Fibroblast of lung (primary cell): ENCODE measurements around the gene JAZF1. TPM values are rescaled to one million over a fixed set of nuclear protein-coding genes. Genes with fewer than 3 reads are reported as not detected.

ENCODE experiments used
- DNase-seq, 2 donors: peaks; one replicate each; pipeline versions ENCODE4 v3.0.0 to v3.0.0-alpha.2; 2010; ENCODE audit warnings: low read depth in 2 of 2
- H2AFZ ChIP-seq: 2 replicates; pipeline ENCODE4 v1.5.1; 2012; ENCODE audit warnings: low read length, control low read depth, inconsistent platforms
- H3K27ac ChIP-seq: 2 replicates; pipeline ENCODE4 v1.5.1; 2011; ENCODE audit warnings: low read length, control low read depth; ENCODE audit not compliant: insufficient read depth
- H3K27me3 ChIP-seq: 2 replicates; pipeline ENCODE4 v1.5.1; 2011; ENCODE audit warnings: mild to moderate bottlenecking, low read length; ENCODE audit not compliant: control insufficient read depth, insufficient read depth
- H3K36me3 ChIP-seq: 2 replicates; pipeline ENCODE4 v1.5.1; 2011; ENCODE audit warnings: low read length; ENCODE audit not compliant: control insufficient read depth, insufficient read depth
- H3K4me1 ChIP-seq: 2 replicates; pipeline ENCODE4 v1.5.1; 2011; ENCODE audit warnings: low read length; ENCODE audit not compliant: control insufficient read depth, insufficient read depth; ENCODE audit errors: extremely low read depth
- H3K4me2 ChIP-seq: 2 replicates; pipeline ENCODE4 v1.5.1; 2011; ENCODE audit warnings: low read length, control low read depth; ENCODE audit not compliant: insufficient read depth; ENCODE audit errors: extremely low read depth
- H3K4me3 ChIP-seq, 4 experiments: fragments of 200-600 bp in 1 of 4; sonication (generic) in 1 of 4; replicated peaks in 1 of 4; 2 replicates each; pipeline ENCODE4 v1.5.1; 2011 to 2016; ENCODE audit warnings: low read length in 4 of 4, low read depth in 3 of 4, mild to moderate bottlenecking in 3 of 4, control low read depth in 2 of 4, inconsistent platforms in 1 of 4, mixed read lengths in 1 of 4; ENCODE audit not compliant: insufficient read depth in 1 of 4; ENCODE audit errors: control extremely low read depth in 1 of 4
- H3K79me2 ChIP-seq: 2 replicates; pipeline ENCODE4 v1.5.1; 2012; ENCODE audit warnings: mild to moderate bottlenecking, low read length, inconsistent platforms; ENCODE audit not compliant: control insufficient read depth, insufficient read depth
- H3K9ac ChIP-seq: 2 replicates; pipeline ENCODE4 v1.5.1; 2011; ENCODE audit warnings: mild to moderate bottlenecking, low read length, control low read depth; ENCODE audit not compliant: insufficient read depth
- H3K9me3 ChIP-seq: 2 replicates; pipeline ENCODE4 v1.5.1; 2012; ENCODE audit warnings: low read depth, low read length; ENCODE audit not compliant: control insufficient read depth, insufficient read depth
- H4K20me1 ChIP-seq: 2 replicates; pipeline ENCODE4 v1.5.1; 2011; ENCODE audit warnings: low read length; ENCODE audit not compliant: control insufficient read depth, insufficient read depth; ENCODE audit errors: extremely low read depth
- EZH2 ChIP-seq: IDR thresholded peaks from 2 replicates; pipeline ENCODE4 v1.5.1; 2012; ENCODE audit warnings: low read length, control low read depth, mild to moderate bottlenecking; ENCODE audit errors: missing control alignments
- polyA plus RNA-seq, 2 donors: library from polyadenylated mRNA; depleted of rRNA in 1 of 2; stranded (reverse) in 1 of 2; unstranded in 1 of 2; fragments of >200 nt; gene quantifications; 2 replicates each; pipeline ENCODE4 v1.2.1, GENCODE V29; 2011 to 2012; ENCODE audit warnings: missing spikeins in 1 of 2
- total RNA-seq: library from RNA; depleted of rRNA; stranded (reverse); fragments of >200 nt; gene quantifications from 2 replicates; pipeline ENCODE4 v1.2.1, GENCODE V29; 2014
- TF ChIP-seq, protein P1 (sequence below), 2 donors: IDR thresholded peaks in 1 of 2; conservative IDR thresholded peaks in 1 of 2; 1 replicate in 1 of 2; 2 replicates in 1 of 2; pipeline ENCODE4 v1.5.1; 2011 to 2012; ENCODE audit warnings: low read length in 2 of 2, control low read depth in 1 of 2, inconsistent platforms in 1 of 2, low read depth in 1 of 2, mild to moderate bottlenecking in 1 of 2

Gene JAZF1
- total and polyA plus RNA-seq, 2 donors (not counting 1 experiment from before 2014, with no cell fraction given): 9.1 to 9.3 TPM

DNA sequence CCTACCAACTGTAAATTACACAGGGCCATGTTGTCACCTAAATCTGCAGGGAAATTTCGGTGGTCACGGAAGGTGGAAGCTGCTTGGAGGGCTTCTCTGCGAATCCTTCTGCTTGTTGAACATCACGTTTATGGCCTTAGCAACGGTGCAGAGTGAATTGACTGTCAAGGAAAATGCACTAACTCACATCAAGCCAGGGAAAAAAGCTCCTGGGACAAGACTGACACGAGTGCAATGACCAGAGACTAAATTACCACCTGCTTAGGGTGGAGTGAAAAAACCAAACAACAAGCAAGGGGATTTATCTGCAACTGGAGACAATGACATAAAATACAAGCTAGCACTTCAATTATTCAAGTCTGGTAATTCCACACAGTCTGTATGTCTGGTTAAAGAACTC is 211.2 kb downstream of the JAZF1 start:
- H2AFZ ChIP-seq: no peak overlapping the region
- no peaks in the 10 kb centered on the region for H3K4me1 ChIP-seq
- no peak overlapping the region for H3K9ac ChIP-seq
- no peak overlapping the region for H3K27ac ChIP-seq
- H3K79me2 ChIP-seq: no peaks in the 10 kb centered on the region
- H4K20me1 ChIP-seq: no peaks in the 10 kb centered on the region
- no peaks in the 10 kb centered on the region for H3K27me3 ChIP-seq
- no peak overlapping the region for H3K4me2 ChIP-seq
- no peaks in the 10 kb centered on the region for H3K9me3 ChIP-seq
- DNase-seq: no peak
- no peak for TF ChIP-seq EZH2
- TF ChIP-seq, protein P1, sequence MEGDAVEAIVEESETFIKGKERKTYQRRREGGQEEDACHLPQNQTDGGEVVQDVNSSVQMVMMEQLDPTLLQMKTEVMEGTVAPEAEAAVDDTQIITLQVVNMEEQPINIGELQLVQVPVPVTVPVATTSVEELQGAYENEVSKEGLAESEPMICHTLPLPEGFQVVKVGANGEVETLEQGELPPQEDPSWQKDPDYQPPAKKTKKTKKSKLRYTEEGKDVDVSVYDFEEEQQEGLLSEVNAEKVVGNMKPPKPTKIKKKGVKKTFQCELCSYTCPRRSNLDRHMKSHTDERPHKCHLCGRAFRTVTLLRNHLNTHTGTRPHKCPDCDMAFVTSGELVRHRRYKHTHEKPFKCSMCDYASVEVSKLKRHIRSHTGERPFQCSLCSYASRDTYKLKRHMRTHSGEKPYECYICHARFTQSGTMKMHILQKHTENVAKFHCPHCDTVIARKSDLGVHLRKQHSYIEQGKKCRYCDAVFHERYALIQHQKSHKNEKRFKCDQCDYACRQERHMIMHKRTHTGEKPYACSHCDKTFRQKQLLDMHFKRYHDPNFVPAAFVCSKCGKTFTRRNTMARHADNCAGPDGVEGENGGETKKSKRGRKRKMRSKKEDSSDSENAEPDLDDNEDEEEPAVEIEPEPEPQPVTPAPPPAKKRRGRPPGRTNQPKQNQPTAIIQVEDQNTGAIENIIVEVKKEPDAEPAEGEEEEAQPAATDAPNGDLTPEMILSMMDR (conservative IDR thresholded peaks at IDR 0.05 in 1 of 2, IDR thresholded peaks at IDR 0.05 in 1 of 2; ENCODE audit: low read depth in 1 of 2, low read length in 2 of 2): no peak
- H3K36me3 ChIP-seq: no peaks in the 10 kb centered on the region
- H3K4me3 ChIP-seq: no peak overlapping the region

DNA sequence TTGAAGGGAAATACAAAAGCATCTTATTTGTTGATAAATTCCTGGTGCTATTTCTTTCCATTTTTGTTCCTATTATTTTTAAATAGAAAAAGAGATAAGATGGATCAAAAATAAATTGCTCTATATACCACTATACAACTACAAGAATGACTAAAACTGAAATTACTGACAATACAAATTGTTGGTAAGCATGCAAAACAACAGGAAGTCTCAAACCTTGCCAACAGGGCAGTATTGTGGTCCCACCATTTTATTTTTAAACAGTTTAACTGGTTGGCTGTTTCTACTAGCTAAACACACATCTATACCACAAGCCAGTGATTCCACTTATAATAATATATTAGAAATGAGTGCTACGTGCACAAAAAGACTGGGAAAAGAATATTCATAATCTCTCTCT is 213.0 kb downstream of the JAZF1 start:
- no peaks in the 10 kb centered on the region for H4K20me1 ChIP-seq
- DNase-seq: no peak
- H3K36me3 ChIP-seq: no peaks in the 10 kb centered on the region
- H2AFZ ChIP-seq: no peak overlapping the region
- TF ChIP-seq, protein P1 (conservative IDR thresholded peaks at IDR 0.05 in 1 of 2, IDR thresholded peaks at IDR 0.05 in 1 of 2; ENCODE audit: low read depth in 1 of 2, low read length in 2 of 2): no peak
- no peak for TF ChIP-seq EZH2
- H3K9ac ChIP-seq: no peak overlapping the region
- no peaks in the 10 kb centered on the region for H3K79me2 ChIP-seq
- H3K27ac ChIP-seq: no peak overlapping the region
- H3K4me3 ChIP-seq: no peak overlapping the region
- no peaks in the 10 kb centered on the region for H3K9me3 ChIP-seq
- H3K4me2 ChIP-seq: no peak overlapping the region
- no peaks in the 10 kb centered on the region for H3K4me1 ChIP-seq
- H3K27me3 ChIP-seq: no peaks in the 10 kb centered on the region

DNA sequence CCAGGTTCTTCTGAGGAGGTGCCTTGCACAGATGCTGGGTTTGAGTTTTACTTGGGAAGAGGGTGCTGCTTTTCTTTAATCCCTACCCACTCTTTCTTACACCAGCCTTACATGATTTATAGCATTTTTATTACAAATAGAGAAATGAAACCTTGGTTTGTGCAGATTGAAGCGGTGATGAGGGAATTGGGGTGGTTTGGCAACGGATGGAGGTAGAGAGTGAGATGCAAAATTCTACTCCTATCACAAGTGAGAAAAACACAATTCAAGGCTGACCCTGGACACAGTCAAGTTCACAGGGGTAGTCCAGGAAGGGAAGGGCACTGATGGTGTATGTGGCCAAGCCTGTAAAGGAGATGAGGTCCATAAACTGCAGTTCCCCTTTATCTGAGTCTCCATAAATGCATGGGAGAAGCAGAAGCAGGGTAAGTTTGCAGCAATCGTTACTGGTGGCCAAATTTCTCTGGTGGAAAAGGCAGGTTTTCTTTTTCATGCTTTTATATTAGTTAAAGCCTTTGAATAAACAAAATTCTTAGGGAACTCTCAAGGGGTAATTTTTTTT is 214.3 kb downstream of the JAZF1 start:
- Histone ChIP-seq H3K36me3 (no peaks in the 10 kb centered on the region), H3K27me3 (no peaks in the 10 kb centered on the region), H3K79me2 (no peaks in the 10 kb centered on the region), H3K9ac (no peak overlapping the region), H3K4me2 (no peak overlapping the region), H3K4me3 (no peak overlapping the region), H3K9me3 (no peaks in the 10 kb centered on the region), H3K4me1 (no peaks in the 10 kb centered on the region), H3K27ac (no peak overlapping the region), H4K20me1 (no peaks in the 10 kb centered on the region), H2AFZ (no peak overlapping the region)
- no peak for TF ChIP-seq EZH2
- TF ChIP-seq, protein P1 (conservative IDR thresholded peaks at IDR 0.05 in 1 of 2, IDR thresholded peaks at IDR 0.05 in 1 of 2; ENCODE audit: low read depth in 1 of 2, low read length in 2 of 2): no peak
- no peak for DNase-seq
